Spleen (tissue), 11 donors: Measurements from ENCODE around the gene GNB1L. TPM values are rescaled to one million over a fixed set of nuclear protein-coding genes. Genes with fewer than 3 reads are reported as not detected.
A peak's percentile ranks its signal among the peaks of the same experiment; 100 is the strongest.

Source experiments
- DNase-seq: peaks from one replicate; pipeline ENCODE4 v3.0.0-alpha.2; 2020
- H3K27ac ChIP-seq, 8 donors: fragments of 200-600 bp; sonication (generic) in 7 of 8; 1 replicate in 4 of 8; 2 replicates in 4 of 8; pipeline versions ENCODE4 v1.5.0 to v1.8.0; 2016 to 2021; ENCODE audit warnings: inconsistent platforms in 4 of 8, mild to moderate bottlenecking in 4 of 8, moderate library complexity in 1 of 8
- H3K27me3 ChIP-seq, 7 donors: fragments of 200-600 bp; sonication (generic) in 6 of 7; replicated peaks in 1 of 7; 1 replicate in 4 of 7; 2 replicates in 3 of 7; pipeline versions ENCODE4 v1.5.0 to v1.8.0; 2016 to 2021; ENCODE audit warnings: inconsistent platforms in 3 of 7, mild to moderate bottlenecking in 1 of 7
- H3K36me3 ChIP-seq, 6 donors: fragments of 200-600 bp; sonication (generic) in 5 of 6; 1 replicate in 4 of 6; 2 replicates in 2 of 6; pipeline versions ENCODE4 v1.5.0 to v1.8.0; 2016 to 2021; ENCODE audit warnings: inconsistent platforms in 2 of 6
- H3K4me1 ChIP-seq, 6 donors: fragments of 200-600 bp; sonication (generic) in 5 of 6; 1 replicate in 3 of 6; 2 replicates in 3 of 6; pipeline versions ENCODE4 v1.5.0 to v1.8.0; 2016 to 2021; ENCODE audit warnings: inconsistent platforms in 3 of 6
- H3K4me3 ChIP-seq, 8 donors: fragments of 200-600 bp; sonication (generic) in 7 of 8; 1 replicate in 4 of 8; 2 replicates in 4 of 8; pipeline versions ENCODE4 v1.5.0 to v1.8.0; 2016 to 2021; ENCODE audit warnings: inconsistent platforms in 4 of 8, mild to moderate bottlenecking in 4 of 8, moderate library complexity in 2 of 8
- H3K9me3 ChIP-seq, 8 donors: fragments of 200-600 bp; sonication (generic) in 7 of 8; 1 replicate in 4 of 8; 2 replicates in 4 of 8; pipeline versions ENCODE4 v1.5.0 to v1.8.0; 2016 to 2021; ENCODE audit warnings: inconsistent platforms in 4 of 8
- POLR2A ChIP-seq, 3 donors: fragments of 450-650 bp; IDR thresholded peaks; one replicate each; pipeline ENCODE4 v1.5.1; 2017; ENCODE audit warnings: antibody characterized with exemption in 3 of 3, mild to moderate bottlenecking in 1 of 3
- POLR2AphosphoS5 ChIP-seq, 3 donors: sonication (generic); formaldehyde crosslinking; IDR thresholded peaks; one replicate each; pipeline ENCODE4 v1.5.1; 2017; ENCODE audit warnings: antibody characterized with exemption in 3 of 3
- WGBS, 5 donors: extraction: QIAGEN DNeasy Blood & Tissue Kit in 3 of 5; methylation state at CpG; one replicate each; pipeline versions ENCODE4 v1.1.5 to v1.1.7; 2013 to 2018; 5-methylcytosine and 5-hydroxymethylcytosine counted together
- intact Hi-C: fragments of 100-400 bp; cut with DNase I; formaldehyde crosslinking; loops from one replicate; pipeline ENCODE4 v1.15.0; 2023; ENCODE audit warnings: low total_unique reads
- polyA plus RNA-seq, 3 donors: library from polyadenylated mRNA; stranded (reverse); fragments of 200-250 nt; gene quantifications; one replicate each; pipeline ENCODE4 v1.2.1, GENCODE V29; 2013
- total RNA-seq, 7 donors: library from RNA; depleted of rRNA in 3 of 7; stranded (reverse); fragments of >200 nt in 3 of 7; fragmentation: NEBNext Ultra II Directional in 4 of 7; extraction: Animal tissue kit (Norgen Biotek cat#: 25700) in 4 of 7; gene quantifications; one replicate each; pipeline versions ENCODE4 v1.1.0 to v1.2.1, GENCODE V29; 2016 to 2021
- TF ChIP-seq, protein P1 (sequence below), 11 experiments: fragments of 200-600 bp in 7 of 11; fragments of 450-650 bp in 4 of 11; sonication (generic) in 4 of 11; IDR thresholded peaks in 8 of 11; conservative IDR thresholded peaks in 3 of 11; 1 replicate in 7 of 11; 2 replicates in 4 of 11; pipeline versions ENCODE4 v1.4.0 to v1.8.0; 2016 to 2021; ENCODE audit warnings: antibody characterized with exemption in 11 of 11, inconsistent platforms in 4 of 11, mild to moderate bottlenecking in 1 of 11
- donor health status: healthy with polysubstance abuse.
- donor health status: DM: no; HTN: no; CAD: no; lungs with moderate emphysema.
- donor health status: DM: no; HTN: no; CAD: no.
- donor health status: Bipolar disorder and iron deficiency.
- donor health status: healthy.
- donor health status: DM: no; HTN: no; CAD: no.
- donor health status: DM: yes; HTN: yes; CAD: no.

Gene GNB1L
- total and polyA plus RNA-seq, 10 donors: 5.7 to 10.4 (median 7.9) TPM

GRCh38 chr22:19891317-19892256 lies 36.9 kb upstream of the GNB1L start:
- TF ChIP-seq, protein P1, sequence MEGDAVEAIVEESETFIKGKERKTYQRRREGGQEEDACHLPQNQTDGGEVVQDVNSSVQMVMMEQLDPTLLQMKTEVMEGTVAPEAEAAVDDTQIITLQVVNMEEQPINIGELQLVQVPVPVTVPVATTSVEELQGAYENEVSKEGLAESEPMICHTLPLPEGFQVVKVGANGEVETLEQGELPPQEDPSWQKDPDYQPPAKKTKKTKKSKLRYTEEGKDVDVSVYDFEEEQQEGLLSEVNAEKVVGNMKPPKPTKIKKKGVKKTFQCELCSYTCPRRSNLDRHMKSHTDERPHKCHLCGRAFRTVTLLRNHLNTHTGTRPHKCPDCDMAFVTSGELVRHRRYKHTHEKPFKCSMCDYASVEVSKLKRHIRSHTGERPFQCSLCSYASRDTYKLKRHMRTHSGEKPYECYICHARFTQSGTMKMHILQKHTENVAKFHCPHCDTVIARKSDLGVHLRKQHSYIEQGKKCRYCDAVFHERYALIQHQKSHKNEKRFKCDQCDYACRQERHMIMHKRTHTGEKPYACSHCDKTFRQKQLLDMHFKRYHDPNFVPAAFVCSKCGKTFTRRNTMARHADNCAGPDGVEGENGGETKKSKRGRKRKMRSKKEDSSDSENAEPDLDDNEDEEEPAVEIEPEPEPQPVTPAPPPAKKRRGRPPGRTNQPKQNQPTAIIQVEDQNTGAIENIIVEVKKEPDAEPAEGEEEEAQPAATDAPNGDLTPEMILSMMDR (IDR thresholded peaks at IDR 0.05 in 8 of 11, conservative IDR thresholded peaks at IDR 0.05 in 3 of 11): peak in 1 of 11 experiments; percentile 18
- no peak for TF ChIP-seq POLR2A (IDR thresholded peaks at IDR 0.05)
- peak; percentile 24 to 76 (median 74) for TF ChIP-seq POLR2AphosphoS5 (IDR thresholded peaks at IDR 0.05)
- Histone ChIP-seq H3K4me3 (peak overlapping the region in 7 of 8 donors; percentile 3 to 64 (median 29)), H3K27me3 (no peaks in the 10 kb centered on the region), H3K9me3 (no peaks in the 10 kb centered on the region), H3K27ac (peak overlapping the region; percentile 27 to 89 (median 84)), H3K36me3 (peaks cover 0 to 52% (median 8%) of the 10 kb centered on the region in 6 donors), H3K4me1 (peaks cover 25 to 71% (median 43%) of the 10 kb centered on the region in 6 donors)
- 8 to 16% (median 11%) methylated on average over 9 to 32 of the region's 32 CpGs for WGBS, 5 donors
- DNase-seq: peak; percentile 89
- intact Hi-C loops: no loop called here

- H3K4me3 ChIP-seq: peak overlapping the region in 1 of 8 donors; percentile 64
- 74 to 89% (median 79%) methylated on average over 16 to 20 of the region's 20 CpGs for WGBS, 5 donors
These were observed 36.0 kb upstream of the GNB1L start for GRCh38 chr22:19890502-19891316.

GRCh38 chr22:19889951-19890350 lies 35.3 kb upstream of the GNB1L start:
- peak overlapping the region in 1 of 8 donors; percentile 84 for H3K27ac ChIP-seq
- WGBS, 5 donors: 86 to 92% (median 91%) methylated on average over 9 of the region's 9 CpGs

More at GRCh38 chr22:19890502-19891316, 36.0 kb upstream of the GNB1L start:
- H3K27me3 ChIP-seq: no peaks in the 10 kb centered on the region
- TF ChIP-seq, protein P1 (IDR thresholded peaks at IDR 0.05 in 8 of 11, conservative IDR thresholded peaks at IDR 0.05 in 3 of 11): no peak
- TF ChIP-seq POLR2AphosphoS5 (IDR thresholded peaks at IDR 0.05) (no peak), POLR2A (IDR thresholded peaks at IDR 0.05) (no peak)
- peaks cover 27 to 80% (median 52%) of the 10 kb centered on the region in 6 donors for H3K4me1 ChIP-seq
- H3K9me3 ChIP-seq: no peaks in the 10 kb centered on the region
- intact Hi-C loops: no loop called here
- H3K27ac ChIP-seq: peak overlapping the region; percentile 27 to 89 (median 84)
- peaks cover 0 to 50% (median 8%) of the 10 kb centered on the region in 6 donors for H3K36me3 ChIP-seq
- DNase-seq: peak; percentile 77

More at GRCh38 chr22:19889951-19890350, 35.3 kb upstream of the GNB1L start:
- H3K9me3 ChIP-seq: no peaks in the 10 kb centered on the region
- peak; percentile 77 for DNase-seq
- no peak overlapping the region for H3K4me3 ChIP-seq
- peaks cover 0 to 48% (median 4%) of the 10 kb centered on the region in 6 donors for H3K36me3 ChIP-seq
- peaks cover 27 to 87% (median 52%) of the 10 kb centered on the region in 6 donors for H3K4me1 ChIP-seq
- H3K27me3 ChIP-seq: no peaks in the 10 kb centered on the region
- TF ChIP-seq POLR2AphosphoS5 (IDR thresholded peaks at IDR 0.05): no peak
- no peak for TF ChIP-seq POLR2A (IDR thresholded peaks at IDR 0.05)
- TF ChIP-seq, protein P1 (IDR thresholded peaks at IDR 0.05 in 8 of 11, conservative IDR thresholded peaks at IDR 0.05 in 3 of 11): no peak
- intact Hi-C loops: no loop called here
